Trophoblast cell (in vitro differentiated cells and primary cell): Measurements from ENCODE around the gene DSE.

Experiments used
- DNase-seq, 2 donors: peaks; one replicate each; pipeline ENCODE4 v3.0.0-alpha.2; 2016
- H2AFZ ChIP-seq: 2 replicates; pipeline ENCODE4 v1.6.1; 2013; ENCODE audit warnings: low read length, moderate library complexity, mild to moderate bottlenecking; ENCODE audit not compliant: insufficient read depth, poor library complexity
- H2AK5ac ChIP-seq: 2 replicates; pipeline ENCODE4 v1.6.1; 2013; ENCODE audit warnings: mild to moderate bottlenecking, low read length
- H2BK120ac ChIP-seq: 2 replicates; pipeline ENCODE4 v1.6.1; 2013; ENCODE audit warnings: low read length, mild to moderate bottlenecking, moderate library complexity; ENCODE audit not compliant: insufficient read depth, poor library complexity
- H2BK12ac ChIP-seq: 2 replicates; pipeline ENCODE4 v1.6.1; 2013; ENCODE audit warnings: mild to moderate bottlenecking, low read length, moderate library complexity
- H2BK5ac ChIP-seq: 2 replicates; pipeline ENCODE4 v1.6.1; 2013; ENCODE audit warnings: low read length, low read depth, moderate library complexity, mild to moderate bottlenecking; ENCODE audit not compliant: poor library complexity
- H3K14ac ChIP-seq: 2 replicates; pipeline ENCODE4 v1.6.1; 2013; ENCODE audit warnings: mild to moderate bottlenecking, low read length
- H3K18ac ChIP-seq: 2 replicates; pipeline ENCODE4 v1.6.1; 2013; ENCODE audit warnings: mild to moderate bottlenecking, low read length
- H3K23ac ChIP-seq: 2 replicates; pipeline ENCODE4 v1.6.1; 2013; ENCODE audit warnings: low read length
- H3K27ac ChIP-seq: 2 replicates; pipeline ENCODE4 v1.5.1; 2013; ENCODE audit warnings: low read depth, mild to moderate bottlenecking, inconsistent platforms, low read length, moderate library complexity
- H3K27me3 ChIP-seq: 2 replicates; pipeline ENCODE4 v1.6.1; 2013; ENCODE audit warnings: inconsistent platforms, mild to moderate bottlenecking, low read length, moderate library complexity; ENCODE audit not compliant: insufficient read depth
- H3K36me3 ChIP-seq, 2 experiments: 1 replicate in 1 of 2; 2 replicates in 1 of 2; pipeline ENCODE4 v1.6.1; 2013; ENCODE audit warnings: low read length in 2 of 2, mild to moderate bottlenecking in 2 of 2, moderate library complexity in 1 of 2; ENCODE audit not compliant: insufficient read depth in 2 of 2, control insufficient read depth in 1 of 2
- H3K4ac ChIP-seq: 2 replicates; pipeline ENCODE4 v1.6.1; 2013; ENCODE audit warnings: low read depth, mild to moderate bottlenecking, low read length, moderate library complexity
- H3K4me1 ChIP-seq, 2 experiments: 1 replicate in 1 of 2; 2 replicates in 1 of 2; pipeline ENCODE4 v1.6.1; 2013; ENCODE audit warnings: low read length in 2 of 2, mild to moderate bottlenecking in 2 of 2, moderate library complexity in 1 of 2; ENCODE audit not compliant: insufficient read depth in 2 of 2, control insufficient read depth in 1 of 2
- H3K4me2 ChIP-seq: 2 replicates; pipeline ENCODE4 v1.6.1; 2013; ENCODE audit warnings: inconsistent platforms, mild to moderate bottlenecking, low read length, moderate library complexity
- H3K4me3 ChIP-seq: 2 replicates; pipeline ENCODE4 v1.5.1; 2013; ENCODE audit warnings: mild to moderate bottlenecking, low read depth, low read length, inconsistent platforms
- H3K79me1 ChIP-seq: one replicate; pipeline ENCODE4 v1.6.1; 2013; ENCODE audit warnings: low read length
- H3K79me2 ChIP-seq: 2 replicates; pipeline ENCODE4 v1.6.1; 2013; ENCODE audit warnings: low read length, mild to moderate bottlenecking; ENCODE audit not compliant: control insufficient read depth, insufficient read depth, poor library complexity
- H3K9ac ChIP-seq: 2 replicates; pipeline ENCODE4 v1.6.1; 2013; ENCODE audit warnings: mild to moderate bottlenecking, low read length
- H3K9me3 ChIP-seq: 2 replicates; pipeline ENCODE4 v1.6.1; 2013; ENCODE audit warnings: low read depth, mild to moderate bottlenecking, control low read depth, inconsistent platforms, low read length; ENCODE audit not compliant: insufficient read depth
- H4K12ac ChIP-seq: 2 replicates; pipeline ENCODE4 v1.6.1; 2013; ENCODE audit warnings: low read depth, mild to moderate bottlenecking, low read length, moderate library complexity
- H4K8ac ChIP-seq: 2 replicates; pipeline ENCODE4 v1.6.1; 2013; ENCODE audit warnings: low read depth, mild to moderate bottlenecking, low read length, moderate library complexity
- H4K91ac ChIP-seq: one replicate; pipeline ENCODE4 v1.6.1; 2013; ENCODE audit warnings: low read depth, mild to moderate bottlenecking, low read length, moderate library complexity
- WGBS: extraction: QIAGEN DNeasy Blood & Tissue Kit; methylation state at CpG from one replicate; pipeline ENCODE4 v1.1.7; 2013; ENCODE audit warnings: missing lambda C conversion rate; ENCODE audit not compliant: insufficient read length, insufficient coverage; ENCODE audit errors: extremely low coverage; 5-methylcytosine and 5-hydroxymethylcytosine counted together

DSE gene

DNA sequence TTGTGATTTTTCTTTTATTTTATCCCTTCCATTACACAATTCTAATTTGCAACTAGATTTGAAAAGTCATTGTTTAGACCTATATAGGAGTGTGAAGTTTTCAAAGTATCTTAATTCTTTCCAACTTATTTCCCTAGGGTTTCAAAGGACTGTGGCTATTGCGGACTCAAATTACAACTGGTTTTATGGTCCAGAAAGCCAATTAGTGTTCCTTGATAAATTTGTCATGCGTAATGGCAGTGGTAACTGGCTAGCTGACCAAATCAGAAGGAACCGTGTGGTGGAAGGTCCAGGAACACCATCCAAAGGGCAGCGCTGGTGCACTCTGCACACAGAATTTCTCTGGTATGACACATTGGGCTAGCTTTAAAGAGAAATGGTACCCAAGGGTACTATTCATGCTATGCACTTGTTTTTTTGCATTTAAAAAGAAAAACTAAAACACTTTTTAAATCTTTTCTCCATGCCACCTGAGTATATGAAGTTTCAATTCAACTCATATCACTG, 62.5 kb downstream of the DSE start:
- H3K27me3 ChIP-seq, result no peaks in the 10 kb centered on the region
- H3K79me1 ChIP-seq, result no peaks in the 10 kb centered on the region
- no peak overlapping the region for H3K4ac ChIP-seq
- H2AK5ac ChIP-seq, result no peak overlapping the region
- no CpG with 5 or more reads among the region's 4 CpGs for WGBS
- no peak overlapping the region for H4K12ac ChIP-seq
- no peak overlapping the region for H3K23ac ChIP-seq
- no peak overlapping the region for H2AFZ ChIP-seq
- H3K9me3 ChIP-seq, result no peaks in the 10 kb centered on the region
- no peak overlapping the region for H2BK12ac ChIP-seq
- H3K27ac ChIP-seq, result no peak overlapping the region
- H3K14ac ChIP-seq, result no peak overlapping the region
- H4K8ac ChIP-seq, result no peak overlapping the region
- no peaks in the 10 kb centered on the region for H3K79me2 ChIP-seq
- no peak overlapping the region for H3K4me3 ChIP-seq
- no peak overlapping the region for H4K91ac ChIP-seq
- H3K4me2 ChIP-seq, result no peak overlapping the region
- H2BK120ac ChIP-seq, result no peak overlapping the region
- H3K36me3 ChIP-seq, result peaks cover 4 to 12% of the 10 kb centered on the region in 2 experiments
- H3K9ac ChIP-seq, result no peak overlapping the region
- H3K18ac ChIP-seq, result no peak overlapping the region
- no peak overlapping the region for H2BK5ac ChIP-seq
- peaks cover 2 to 7% of the 10 kb centered on the region in 2 experiments for H3K4me1 ChIP-seq
- no peak for DNase-seq

DNA sequence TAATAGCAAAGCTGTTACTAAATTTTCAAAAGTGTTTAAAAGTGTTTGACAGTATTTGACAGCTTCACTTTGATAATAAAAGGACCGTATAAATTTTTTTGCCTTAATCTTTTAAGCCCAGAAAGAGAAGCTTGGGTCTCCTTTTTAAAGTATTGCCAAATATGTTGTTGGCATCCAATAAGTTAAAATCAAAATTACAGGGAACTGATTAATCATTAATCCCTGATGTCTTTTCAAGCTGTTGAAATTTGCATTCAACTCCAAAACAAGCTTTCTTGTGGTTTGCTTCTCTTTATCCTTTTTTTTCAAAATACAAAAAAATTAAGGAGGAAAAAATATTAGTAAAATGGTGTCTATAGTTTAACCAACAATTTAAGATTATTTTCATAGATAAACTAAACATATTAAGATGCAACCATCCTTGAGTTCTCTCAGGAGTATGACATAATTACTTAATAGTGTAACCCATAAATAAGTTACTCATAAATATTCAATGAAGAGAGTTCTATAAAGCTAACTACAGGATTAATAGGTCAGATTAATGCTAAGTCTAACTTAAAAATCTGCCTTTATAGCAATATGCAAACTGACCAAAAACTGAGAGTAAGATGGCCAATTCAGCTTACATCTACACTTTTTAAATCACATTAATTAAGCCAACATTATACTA, 63.4 kb downstream of the DSE start:
- Histone ChIP-seq H3K27me3 (no peaks in the 10 kb centered on the region), H3K18ac (no peak overlapping the region), H2BK12ac (no peak overlapping the region), H3K36me3 (peaks cover 2 to 10% of the 10 kb centered on the region in 2 experiments), H2AK5ac (no peak overlapping the region), H2AFZ (no peak overlapping the region), H3K4me1 (peaks cover 2 to 7% of the 10 kb centered on the region in 2 experiments), H2BK5ac (no peak overlapping the region), H3K23ac (no peak overlapping the region), H3K14ac (no peak overlapping the region), H4K12ac (no peak overlapping the region), H3K9ac (no peak overlapping the region), H4K91ac (no peak overlapping the region), H3K4me3 (no peak overlapping the region), H3K79me1 (no peaks in the 10 kb centered on the region), H3K79me2 (no peaks in the 10 kb centered on the region), H4K8ac (no peak overlapping the region), H3K4me2 (no peak overlapping the region), H3K4ac (no peak overlapping the region), H3K27ac (no peak overlapping the region), H2BK120ac (no peak overlapping the region), H3K9me3 (no peaks in the 10 kb centered on the region)
- no CpG with 5 or more reads among the region's 1 CpG for whole genome bisulfite sequencing
- no peak for DNase-seq

DNA sequence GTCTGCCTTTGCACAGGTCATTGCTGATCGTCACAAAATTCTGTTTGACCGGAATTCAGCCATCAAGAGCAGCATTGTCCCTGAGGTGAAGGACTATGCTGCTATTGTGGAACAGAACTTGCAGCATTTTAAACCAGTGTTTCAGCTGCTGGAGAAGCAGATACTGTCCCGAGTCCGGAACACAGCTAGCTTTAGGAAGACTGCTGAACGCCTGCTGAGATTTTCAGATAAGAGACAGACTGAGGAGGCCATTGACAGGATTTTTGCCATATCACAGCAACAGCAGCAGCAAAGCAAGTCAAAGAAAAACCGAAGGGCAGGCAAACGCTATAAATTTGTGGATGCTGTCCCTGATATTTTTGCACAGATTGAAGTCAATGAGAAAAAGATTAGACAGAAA, 65.8 kb downstream of the DSE start:
- H4K91ac ChIP-seq, result no peak overlapping the region
- peak; percentile 75 to 82 for DNase-seq
- H3K79me1 ChIP-seq, result no peaks in the 10 kb centered on the region
- no peak overlapping the region for H3K4me3 ChIP-seq
- H3K9ac ChIP-seq, result no peak overlapping the region
- peaks cover 2 to 7% of the 10 kb centered on the region in 2 experiments for H3K4me1 ChIP-seq
- H3K18ac ChIP-seq, result no peak overlapping the region
- no peak overlapping the region for H3K4ac ChIP-seq
- no CpG with 5 or more reads among the region's 7 CpGs for WGBS
- no peak overlapping the region for H3K4me2 ChIP-seq
- H4K12ac ChIP-seq, result no peak overlapping the region
- H3K14ac ChIP-seq, result no peak overlapping the region
- no peak overlapping the region for H2BK12ac ChIP-seq
- no peak overlapping the region for H3K23ac ChIP-seq
- no peaks in the 10 kb centered on the region for H3K9me3 ChIP-seq
- no peaks in the 10 kb centered on the region for H3K27me3 ChIP-seq
- H3K36me3 ChIP-seq, result peaks cover 0 to 7% of the 10 kb centered on the region in 2 experiments
- H2AK5ac ChIP-seq, result no peak overlapping the region
- no peak overlapping the region for H4K8ac ChIP-seq
- H2AFZ ChIP-seq, result no peak overlapping the region
- H2BK5ac ChIP-seq, result no peak overlapping the region
- no peak overlapping the region for H2BK120ac ChIP-seq
- no peaks in the 10 kb centered on the region for H3K79me2 ChIP-seq
- H3K27ac ChIP-seq, result no peak overlapping the region

DNA sequence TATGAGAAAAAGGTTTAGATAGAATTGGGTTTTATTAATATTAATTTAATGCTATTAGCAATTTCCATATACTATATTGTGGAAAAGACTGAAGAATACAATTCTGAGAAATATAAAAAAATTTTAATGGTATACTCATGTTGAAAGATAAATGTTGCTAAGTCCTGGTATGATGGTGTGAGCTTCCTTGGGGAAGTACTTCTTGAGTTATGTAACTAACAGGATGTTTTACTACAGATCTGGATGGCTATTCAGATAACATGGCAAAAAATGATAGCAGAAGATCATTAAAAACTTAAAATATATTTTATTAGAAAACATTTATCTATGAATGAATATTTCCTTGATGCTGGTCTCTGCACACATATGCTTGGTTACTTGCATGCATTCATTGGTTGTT, 66.9 kb downstream of the DSE start:
- H3K4me2 ChIP-seq, result no peak overlapping the region
- H2AFZ ChIP-seq, result no peak overlapping the region
- H3K79me1 ChIP-seq, result no peaks in the 10 kb centered on the region
- no peak overlapping the region for H3K4me3 ChIP-seq
- H2AK5ac ChIP-seq, result no peak overlapping the region
- H4K8ac ChIP-seq, result no peak overlapping the region
- H4K91ac ChIP-seq, result no peak overlapping the region
- no peak overlapping the region for H3K23ac ChIP-seq
- H3K4me1 ChIP-seq, result peaks cover 2 to 7% of the 10 kb centered on the region in 2 experiments
- no peak overlapping the region for H2BK120ac ChIP-seq
- H2BK12ac ChIP-seq, result no peak overlapping the region
- H3K79me2 ChIP-seq, result no peaks in the 10 kb centered on the region
- H3K9me3 ChIP-seq, result no peaks in the 10 kb centered on the region
- no peaks in the 10 kb centered on the region for H3K27me3 ChIP-seq
- no peak overlapping the region for H3K14ac ChIP-seq
- no peak overlapping the region for H3K27ac ChIP-seq
- no peak overlapping the region for H3K4ac ChIP-seq
- H4K12ac ChIP-seq, result no peak overlapping the region
- H2BK5ac ChIP-seq, result no peak overlapping the region
- H3K18ac ChIP-seq, result no peak overlapping the region
- DNase-seq, result no peak
- H3K36me3 ChIP-seq, result peaks cover 0 to 7% of the 10 kb centered on the region in 2 experiments
- no peak overlapping the region for H3K9ac ChIP-seq
